ENCODE results near the gene OCEL1. TPM values are rescaled to one million over a fixed set of nuclear protein-coding genes. Genes with fewer than 3 reads are reported as not detected.
A peak's percentile ranks its signal among the peaks of the same experiment; 100 is the strongest.

OCEL1 gene
- total and polyA plus RNA-seq, 3 donors from 2014 or later = 6.6 to 17.5 (median 13.9) TPM

GRCh38 chr19:17246681-17247425 lies 20.8 kb downstream of the OCEL1 start:
- 10 to 11% methylated on average over 18 to 21 of the region's 21 CpGs for WGBS, 2 donors

GRCh38 chr19:17248011-17248776 lies 22.2 kb downstream of the OCEL1 start:
- TF ChIP-seq CTCF (IDR thresholded peaks at IDR 0.05) (no peak), POLR2A (IDR thresholded peaks at IDR 0.05) (no peak)
- H3K36me3 ChIP-seq (ENCODE audit: low read depth, missing control alignments) = no peaks in the 10 kb centered on the region
- intact Hi-C loops (cut with DNase I; ENCODE audit: low total_unique reads) = no loop called here
- 60 to 70% methylated on average over 19 to 21 of the region's 21 CpGs for WGBS, 2 donors
- H3K27ac ChIP-seq = no peak overlapping the region
- peaks cover 19% of the 10 kb centered on the region for H3K4me1 ChIP-seq
- DNase-seq = no peak
- no peak overlapping the region for H3K4me3 ChIP-seq
- H3K27me3 ChIP-seq = no peaks in the 10 kb centered on the region
- H3K9me3 ChIP-seq = no peaks in the 10 kb centered on the region

More at GRCh38 chr19:17246681-17247425, 20.8 kb downstream of the OCEL1 start:
- H3K27me3 ChIP-seq = no peaks in the 10 kb centered on the region
- H3K36me3 ChIP-seq (ENCODE audit: low read depth, missing control alignments) = no peaks in the 10 kb centered on the region
- peaks cover 31% of the 10 kb centered on the region for H3K4me1 ChIP-seq
- DNase-seq = peak; percentile 54
- intact Hi-C loops (cut with DNase I; ENCODE audit: low total_unique reads) = no loop called here
- TF ChIP-seq CTCF (IDR thresholded peaks at IDR 0.05) (no peak), POLR2A (IDR thresholded peaks at IDR 0.05) (no peak)
- H3K9me3 ChIP-seq = no peaks in the 10 kb centered on the region
- peak overlapping the region; percentile 45 to 71 for H3K4me3 ChIP-seq
- peak overlapping the region; percentile 73 to 82 for H3K27ac ChIP-seq

DNA sequence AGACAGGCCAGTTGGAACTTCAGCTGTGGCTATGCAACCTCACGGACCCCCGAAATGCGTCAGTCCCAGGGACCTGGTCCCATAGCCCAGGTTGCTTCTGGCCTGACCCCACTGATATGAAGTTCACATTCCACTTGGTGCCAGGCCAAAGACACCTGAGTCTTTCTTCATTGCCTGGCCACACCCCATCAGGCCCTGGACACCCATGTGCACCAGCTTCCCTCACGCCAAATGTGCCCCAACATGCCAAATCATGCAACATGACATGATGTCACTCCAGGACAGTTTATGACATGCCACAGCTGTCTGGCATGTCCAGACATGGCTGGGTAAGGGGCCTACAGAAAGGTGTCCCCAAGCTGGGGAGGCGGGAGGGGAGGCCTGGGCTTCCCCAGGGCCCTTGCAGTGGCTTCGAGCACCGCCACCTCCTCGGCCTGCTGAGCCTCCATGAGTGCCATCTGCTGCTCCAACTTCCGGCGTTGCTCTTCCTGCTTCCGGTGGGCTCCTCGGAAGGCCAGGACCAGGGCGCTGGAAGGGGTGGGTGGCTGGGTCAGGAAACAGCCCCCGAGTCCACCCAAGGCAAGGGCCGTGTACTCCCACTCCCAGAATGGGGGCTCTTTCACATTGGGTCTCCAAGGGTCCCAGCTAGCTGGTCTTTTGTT lies 24.0 kb downstream of the OCEL1 start:
- no peak overlapping the region for H3K27ac ChIP-seq
- WGBS, 2 donors = 81 to 88% methylated on average over 13 to 14 of the region's 15 CpGs
- DNase-seq = no peak

GRCh38 chr19:17254636-17255035 lies 28.6 kb downstream of the OCEL1 start:
- 91 to 92% methylated on average over 10 of the region's 10 CpGs for WGBS, 2 donors
- Histone ChIP-seq H3K9me3 (no peaks in the 10 kb centered on the region), H3K36me3 (ENCODE audit: low read depth, missing control alignments) (no peaks in the 10 kb centered on the region), H3K4me1 (no peaks in the 10 kb centered on the region), H3K27ac (no peak overlapping the region), H3K27me3 (no peaks in the 10 kb centered on the region), H3K4me3 (no peak overlapping the region)
- TF ChIP-seq POLR2A (IDR thresholded peaks at IDR 0.05) = no peak
- TF ChIP-seq CTCF (IDR thresholded peaks at IDR 0.05) = no peak
- DNase-seq = no peak
- intact Hi-C loops (cut with DNase I; ENCODE audit: low total_unique reads) = no loop called here

More for the DNA sequence above, 24.0 kb downstream of the OCEL1 start:
- no peaks in the 10 kb centered on the region for H3K36me3 ChIP-seq (ENCODE audit: low read depth, missing control alignments)
- peaks cover 13% of the 10 kb centered on the region for H3K4me1 ChIP-seq
- no peaks in the 10 kb centered on the region for H3K27me3 ChIP-seq
- no peaks in the 10 kb centered on the region for H3K9me3 ChIP-seq
- no peak overlapping the region for H3K4me3 ChIP-seq
- intact Hi-C loops (cut with DNase I; ENCODE audit: low total_unique reads) = no loop called here
- TF ChIP-seq CTCF (IDR thresholded peaks at IDR 0.05) = no peak
- TF ChIP-seq POLR2A (IDR thresholded peaks at IDR 0.05) = no peak
